Chondrocyte (in vitro differentiated cells): Measurements from ENCODE around the gene CYP26A1. TPM values are rescaled to one million over a fixed set of nuclear protein-coding genes. Genes with fewer than 3 reads are reported as not detected.

ENCODE experiments used
- DNase-seq: peaks from one replicate; pipeline ENCODE4 v3.0.0; 2021; ENCODE audit warnings: mixed read lengths, low spot score
- H3K27ac Mint-ChIP-seq: one replicate; pipeline ENCODE4 v1.8.0; 2021; ENCODE audit warnings: mild to moderate bottlenecking, moderate library complexity, mixed read lengths; ENCODE audit not compliant: unreplicated experiment
- H3K27me3 Mint-ChIP-seq: 2 replicates; pipeline ENCODE4 v1.8.0; 2021; ENCODE audit warnings: low read depth, mixed read lengths
- H3K36me3 Mint-ChIP-seq: 2 replicates; pipeline ENCODE4 v1.8.0; 2021; ENCODE audit warnings: low read depth, mixed read lengths
- H3K4me1 Mint-ChIP-seq: 2 replicates; pipeline ENCODE4 v1.8.0; 2021; ENCODE audit warnings: low read depth, mild to moderate bottlenecking, mixed read lengths
- H3K4me3 Mint-ChIP-seq: one replicate; pipeline ENCODE4 v1.8.0; 2021; ENCODE audit warnings: mild to moderate bottlenecking, moderate library complexity, mixed read lengths; ENCODE audit not compliant: unreplicated experiment
- H3K9me3 Mint-ChIP-seq: 2 replicates; pipeline ENCODE4 v1.8.0; 2021; ENCODE audit warnings: low read depth, mixed read lengths
- CTCF ChIP-seq: fragments of 200-600 bp; sonication (generic); IDR thresholded peaks from 2 replicates; pipeline ENCODE4 v1.5.0; 2021; ENCODE audit warnings: antibody characterized with exemption, mild to moderate bottlenecking, moderate library complexity
- total RNA-seq: library from RNA; stranded (reverse); gene quantifications from 3 replicates; pipeline ENCODE4 v1.2.1, GENCODE V29; 2021

CYP26A1 gene
- total RNA-seq, 1 donor from 2014 or later = 0.47 TPM

DNA sequence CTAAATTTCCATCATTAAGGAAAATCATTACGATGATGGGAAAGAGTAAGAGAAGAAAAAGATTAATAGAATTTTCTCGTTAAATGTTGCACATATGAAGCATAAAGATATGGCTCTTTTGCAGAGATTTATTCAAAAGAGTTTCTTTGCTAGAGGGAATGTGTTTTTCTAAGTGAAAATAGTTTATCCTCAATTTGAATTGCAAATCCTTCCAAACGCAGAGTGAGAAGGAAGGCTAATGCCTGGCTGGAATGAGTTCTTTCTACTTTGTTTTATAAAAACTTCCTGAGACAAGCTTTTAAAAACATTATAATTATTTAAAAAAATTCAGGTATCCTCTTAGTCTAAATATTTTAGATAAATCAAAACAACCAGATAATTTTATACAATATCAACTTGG is 14.2 kb downstream of the CYP26A1 start:
- Mint-ChIP-seq H3K27me3 (peaks cover 6% of the 10 kb centered on the region), H3K4me1 (no peaks in the 10 kb centered on the region), H3K9me3 (no peaks in the 10 kb centered on the region)

DNA sequence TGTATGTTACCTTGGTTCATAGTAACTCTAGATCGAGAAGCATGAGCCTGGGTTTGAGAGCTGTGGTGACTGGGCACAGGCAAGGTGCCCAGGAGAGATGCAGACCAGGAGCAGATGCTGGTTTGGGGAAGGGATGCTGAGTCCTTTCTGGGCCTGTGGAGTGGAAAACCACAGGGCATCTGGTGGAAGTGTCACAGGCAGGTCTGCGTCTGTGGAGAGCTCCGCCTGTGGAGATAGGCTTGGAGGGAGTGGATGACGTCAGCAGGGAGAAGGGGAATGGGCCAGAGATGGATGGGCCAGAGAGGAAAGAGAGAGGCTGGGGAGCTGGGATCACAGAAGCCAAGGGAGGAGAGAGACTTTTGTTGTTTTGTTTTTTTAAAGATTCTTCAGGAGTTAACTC is 14.8 kb downstream of the CYP26A1 start:
- Mint-ChIP-seq H3K36me3 (no peaks in the 10 kb centered on the region), H3K27ac (no peak overlapping the region), H3K9me3 (no peaks in the 10 kb centered on the region), H3K27me3 (peaks cover 6% of the 10 kb centered on the region), H3K4me3 (no peak overlapping the region), H3K4me1 (no peaks in the 10 kb centered on the region)
- no peak for TF ChIP-seq CTCF
- DNase-seq = no peak

More for the DNA sequence above, 14.2 kb downstream of the CYP26A1 start:
- Mint-ChIP-seq H3K27ac (no peak overlapping the region), H3K36me3 (no peaks in the 10 kb centered on the region), H3K4me3 (no peak overlapping the region)
- TF ChIP-seq CTCF = no peak
- DNase-seq = no peak

DNA sequence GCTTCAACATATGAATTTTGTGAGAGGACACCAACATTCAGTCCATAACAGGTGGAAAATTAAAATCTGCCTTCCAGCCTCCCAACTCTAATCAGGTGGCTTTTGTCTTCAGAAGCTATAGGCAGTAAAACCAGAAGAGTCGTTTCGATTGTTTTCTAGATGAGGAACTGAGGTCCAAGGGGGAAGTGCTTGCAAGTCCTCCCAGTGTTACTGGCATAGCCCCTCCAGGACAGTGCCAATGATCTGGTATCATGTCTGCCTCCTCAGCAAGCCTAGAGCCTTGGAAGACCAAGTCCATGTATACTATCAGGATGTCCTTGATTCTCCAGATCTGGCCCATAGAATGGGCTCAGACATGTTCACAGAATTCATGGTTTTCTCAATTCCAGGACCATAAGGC is 16.9 kb downstream of the CYP26A1 start:
- DNase-seq = no peak
- Mint-ChIP-seq H3K36me3 (no peaks in the 10 kb centered on the region), H3K27me3 (peaks cover 6% of the 10 kb centered on the region), H3K9me3 (no peaks in the 10 kb centered on the region), H3K4me1 (no peaks in the 10 kb centered on the region), H3K27ac (no peak overlapping the region), H3K4me3 (no peak overlapping the region)
- no peak for TF ChIP-seq CTCF

GRCh38 chr10:93091960-93092359 is 18.3 kb downstream of the CYP26A1 start:
- peaks cover 6% of the 10 kb centered on the region for H3K27me3 Mint-ChIP-seq
- no peak for TF ChIP-seq CTCF
- H3K4me3 Mint-ChIP-seq = no peak overlapping the region
- H3K4me1 Mint-ChIP-seq = no peaks in the 10 kb centered on the region
- H3K9me3 Mint-ChIP-seq = no peaks in the 10 kb centered on the region
- H3K36me3 Mint-ChIP-seq = no peaks in the 10 kb centered on the region
- DNase-seq = no peak
- H3K27ac Mint-ChIP-seq = no peak overlapping the region

GRCh38 chr10:93095225-93095624 is 21.5 kb downstream of the CYP26A1 start:
- Mint-ChIP-seq H3K4me1 (no peaks in the 10 kb centered on the region), H3K36me3 (no peaks in the 10 kb centered on the region), H3K9me3 (peaks cover 3% of the 10 kb centered on the region), H3K4me3 (no peak overlapping the region), H3K27ac (no peak overlapping the region), H3K27me3 (no peaks in the 10 kb centered on the region)
- DNase-seq = no peak
- no peak for TF ChIP-seq CTCF
